Natural killer cell (primary cell): ENCODE results near the gene LYRM1. TPM values are rescaled to one million over a fixed set of nuclear protein-coding genes. Genes with fewer than 3 reads are reported as not detected.
A peak's percentile ranks its signal among the peaks of the same experiment; 100 is the strongest.
"Not testable (repeated sequence)": the region's sequence is repeated elsewhere in the genome, so short reads cannot be mapped to it uniquely, and the experiment has no call there.

ENCODE experiments used
- ATAC-seq, 3 donors: fragments of 150-1000 bp in 2 of 3; fragments of 200-7000 bp in 1 of 3; cut with Tn5 transposase; 1 replicate in 1 of 3; 2 replicates in 2 of 3; pipeline ENCODE4 v1.10.0; 2021; ENCODE audit warnings: mild to moderate bottlenecking in 2 of 3, moderate library complexity in 2 of 3
- DNase-seq, 2 donors: peaks; one replicate each; pipeline versions ENCODE4 v3.0.0 to v3.0.0-alpha.2; 2013 to 2021; ENCODE audit warnings: mixed read lengths in 1 of 2
- H3K27ac ChIP-seq: one replicate; pipeline ENCODE4 v1.5.1; 2013; ENCODE audit warnings: mild to moderate bottlenecking, low read length
- H3K27me3 ChIP-seq: one replicate; pipeline ENCODE4 v1.6.1; 2013; ENCODE audit warnings: low read length; ENCODE audit not compliant: control insufficient read depth, insufficient read depth
- H3K36me3 ChIP-seq: one replicate; pipeline ENCODE4 v1.6.1; 2013; ENCODE audit warnings: low read length; ENCODE audit not compliant: control insufficient read depth, insufficient read depth
- H3K4me1 ChIP-seq: one replicate; pipeline ENCODE4 v1.6.1; 2013; ENCODE audit warnings: low read length; ENCODE audit not compliant: control insufficient read depth, insufficient read depth
- H3K4me3 ChIP-seq: one replicate; pipeline ENCODE4 v1.5.1; 2013; ENCODE audit warnings: low read length
- H3K9me3 ChIP-seq: one replicate; pipeline ENCODE4 v1.6.1; 2013; ENCODE audit warnings: low read length; ENCODE audit not compliant: control insufficient read depth, insufficient read depth
- H3K27ac Mint-ChIP-seq, 2 donors: one replicate each; pipeline ENCODE4 v1.8.0; 2022; ENCODE audit warnings: mild to moderate bottlenecking in 2 of 2, mixed read lengths in 2 of 2, moderate library complexity in 1 of 2
- H3K27me3 Mint-ChIP-seq, 2 donors: one replicate each; pipeline ENCODE4 v1.8.0; 2022; ENCODE audit warnings: low read depth in 2 of 2, mixed read lengths in 2 of 2
- H3K36me3 Mint-ChIP-seq: one replicate; pipeline ENCODE4 v1.8.0; 2022; ENCODE audit warnings: mixed read lengths
- H3K4me1 Mint-ChIP-seq, 2 donors: one replicate each; pipeline ENCODE4 v1.8.0; 2022; ENCODE audit warnings: mixed read lengths in 2 of 2
- H3K4me3 Mint-ChIP-seq: one replicate; pipeline ENCODE4 v1.8.0; 2022; ENCODE audit warnings: mild to moderate bottlenecking, moderate library complexity, mixed read lengths
- H3K9me3 Mint-ChIP-seq, 2 donors: one replicate each; pipeline ENCODE4 v1.8.0; 2022; ENCODE audit warnings: mixed read lengths in 2 of 2
- WGBS: methylation state at CpG from one replicate; pipeline ENCODE4 v1.1.7; 2013; ENCODE audit warnings: missing lambda C conversion rate; ENCODE audit not compliant: insufficient coverage; 5-methylcytosine and 5-hydroxymethylcytosine counted together
- intact Hi-C: fragments of 100-400 bp; cut with micrococcal nuclease; formaldehyde crosslinking; loops from one replicate; pipeline ENCODE4 v1.14.2; 2022
- total RNA-seq, 4 donors: library from RNA; stranded (reverse); fragments of 120-200 nt in 1 of 4; gene quantifications; one replicate each; pipeline versions ENCODE4 v1.2.3 to v1.2.4, GENCODE V29; 2013 to 2022
- TF ChIP-seq, protein P1 (sequence below): fragments of 200-600 bp; IDR thresholded peaks from one replicate; pipeline ENCODE4 v1.8.0; 2022; ENCODE audit warnings: antibody characterized with exemption

LYRM1 gene
- total RNA-seq, 3 donors from 2014 or later (not counting 1 experiment from before 2014, with no cell fraction given): 15.3 to 25.7 (median 17.2) TPM

DNA sequence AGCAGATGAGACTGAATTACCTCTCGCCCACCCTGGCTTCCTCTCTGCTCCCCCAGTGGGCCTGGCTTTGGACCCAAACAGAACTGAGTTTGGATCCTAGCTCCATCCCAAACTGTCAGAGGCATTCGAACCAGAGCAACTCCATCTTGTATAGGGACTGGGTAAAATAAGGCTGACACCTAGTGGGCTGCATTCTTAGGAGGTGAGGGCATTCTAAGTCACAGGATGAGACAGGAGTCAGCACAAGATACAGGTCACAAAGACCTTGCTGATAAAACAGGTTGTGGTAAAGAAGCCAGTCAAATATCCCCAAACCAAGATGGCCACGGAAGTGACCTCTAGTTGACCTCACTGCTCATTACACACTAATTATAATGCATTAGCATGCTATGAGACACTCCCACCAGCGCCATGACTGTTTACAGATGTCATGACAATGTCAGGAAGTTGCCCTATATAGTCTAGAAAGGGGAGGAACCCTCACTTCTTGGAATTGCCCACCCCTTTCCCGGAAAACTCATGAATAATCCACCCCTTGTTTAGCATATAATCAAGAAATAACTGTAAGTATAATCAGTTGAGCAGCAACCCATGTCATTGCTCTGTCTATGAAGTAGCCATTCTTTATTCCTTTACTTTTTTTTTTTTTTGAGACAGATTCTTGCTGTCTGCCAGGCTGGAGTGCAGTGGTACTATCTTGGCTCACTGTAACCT lies 44.4 kb downstream of the LYRM1 start:
- DNase-seq (peak in 1 of 2 donors; percentile 29), ATAC-seq (peak; percentile 21 to 71 (median 53))
- 86% methylated on average over 4 of the region's 5 CpGs for WGBS
- TF ChIP-seq, protein P1, sequence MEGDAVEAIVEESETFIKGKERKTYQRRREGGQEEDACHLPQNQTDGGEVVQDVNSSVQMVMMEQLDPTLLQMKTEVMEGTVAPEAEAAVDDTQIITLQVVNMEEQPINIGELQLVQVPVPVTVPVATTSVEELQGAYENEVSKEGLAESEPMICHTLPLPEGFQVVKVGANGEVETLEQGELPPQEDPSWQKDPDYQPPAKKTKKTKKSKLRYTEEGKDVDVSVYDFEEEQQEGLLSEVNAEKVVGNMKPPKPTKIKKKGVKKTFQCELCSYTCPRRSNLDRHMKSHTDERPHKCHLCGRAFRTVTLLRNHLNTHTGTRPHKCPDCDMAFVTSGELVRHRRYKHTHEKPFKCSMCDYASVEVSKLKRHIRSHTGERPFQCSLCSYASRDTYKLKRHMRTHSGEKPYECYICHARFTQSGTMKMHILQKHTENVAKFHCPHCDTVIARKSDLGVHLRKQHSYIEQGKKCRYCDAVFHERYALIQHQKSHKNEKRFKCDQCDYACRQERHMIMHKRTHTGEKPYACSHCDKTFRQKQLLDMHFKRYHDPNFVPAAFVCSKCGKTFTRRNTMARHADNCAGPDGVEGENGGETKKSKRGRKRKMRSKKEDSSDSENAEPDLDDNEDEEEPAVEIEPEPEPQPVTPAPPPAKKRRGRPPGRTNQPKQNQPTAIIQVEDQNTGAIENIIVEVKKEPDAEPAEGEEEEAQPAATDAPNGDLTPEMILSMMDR: no peak
- no peaks in the 10 kb centered on the region for H3K9me3 ChIP-seq
- Mint-ChIP-seq H3K27me3 (no peaks in the 10 kb centered on the region), H3K9me3 (no peaks in the 10 kb centered on the region), H3K36me3 (no peaks in the 10 kb centered on the region), H3K4me3 (no peak overlapping the region), H3K4me1 (peaks cover 8% of the 10 kb centered on the region in 2 donors), H3K27ac (no peak overlapping the region)
- no peak overlapping the region for H3K27ac ChIP-seq
- peaks cover 6% of the 10 kb centered on the region for H3K4me1 ChIP-seq
- H3K4me3 ChIP-seq: no peak overlapping the region
- H3K36me3 ChIP-seq: no peaks in the 10 kb centered on the region
- intact Hi-C loops: loop anchor here (5.0 kb wide), 1 partner anchor 93 kb away; no protein-coding TSS in a partner anchor
- no peaks in the 10 kb centered on the region for H3K27me3 ChIP-seq

DNA sequence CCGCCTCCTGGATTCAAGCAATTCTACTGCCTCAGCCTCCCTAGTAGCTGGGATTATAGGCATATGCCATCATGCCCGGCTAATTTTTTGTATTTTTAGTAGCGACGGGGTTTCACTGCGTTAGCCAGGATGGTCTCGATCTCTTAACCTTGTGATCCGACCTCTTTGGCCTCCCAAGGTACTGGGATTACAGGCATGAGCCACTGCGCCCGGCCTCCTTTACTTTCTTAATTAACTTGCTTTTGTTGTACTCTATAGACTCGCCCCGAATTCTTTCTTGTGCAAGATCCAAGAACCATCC lies 45.0 kb downstream of the LYRM1 start:
- H3K36me3 Mint-ChIP-seq, H3K4me1 ChIP-seq, H3K27ac Mint-ChIP-seq, H3K36me3 ChIP-seq, H3K27ac ChIP-seq, H3K27me3 Mint-ChIP-seq, H3K4me1 Mint-ChIP-seq, H3K9me3 ChIP-seq, ATAC-seq, H3K4me3 Mint-ChIP-seq, DNase-seq, H3K9me3 Mint-ChIP-seq, H3K27me3 ChIP-seq, H3K4me3 ChIP-seq: not testable (repeated sequence)
- intact Hi-C loops: loop anchor here (5.0 kb wide), 1 partner anchor 93 kb away; no protein-coding TSS in a partner anchor
- 95% methylated on average over 11 of the region's 11 CpGs for WGBS

DNA sequence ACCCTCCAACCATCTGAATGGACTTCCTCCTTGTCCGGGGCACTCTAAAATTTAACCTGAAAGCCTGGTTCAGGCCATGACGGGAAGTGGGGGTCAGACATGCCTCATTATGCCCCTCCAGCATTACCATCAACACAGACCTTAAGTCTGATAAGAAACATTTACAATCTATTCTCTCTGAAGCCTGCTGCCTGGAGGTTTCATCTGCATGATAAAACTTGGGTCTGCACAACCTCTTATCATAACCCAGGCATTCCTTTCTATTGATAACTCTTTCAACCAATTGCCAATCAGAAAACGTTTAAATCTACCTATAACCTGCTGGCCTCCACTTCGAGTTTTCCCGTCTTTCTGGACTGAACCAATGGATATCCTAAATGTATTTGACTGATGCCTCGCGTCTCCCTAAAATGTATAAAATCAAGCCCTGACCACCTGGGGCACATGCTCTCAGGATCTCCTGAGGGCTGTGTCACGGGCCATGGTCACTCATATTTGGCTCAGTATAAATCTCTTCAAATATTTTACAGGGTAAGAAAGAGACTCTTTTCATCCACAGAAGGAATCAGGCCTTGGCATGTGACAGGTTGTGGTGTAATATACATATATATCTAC lies 45.6 kb downstream of the LYRM1 start:
- intact Hi-C loops: loop anchor here (5.0 kb wide), 1 partner anchor 94 kb away; no protein-coding TSS in a partner anchor
- Mint-ChIP-seq H3K36me3 (no peaks in the 10 kb centered on the region), H3K27ac (no peak overlapping the region), H3K9me3 (no peaks in the 10 kb centered on the region), H3K27me3 (no peaks in the 10 kb centered on the region), H3K4me1 (peaks cover 5% of the 10 kb centered on the region in 2 donors), H3K4me3 (no peak overlapping the region)
- Histone ChIP-seq H3K27me3 (no peaks in the 10 kb centered on the region), H3K36me3 (no peaks in the 10 kb centered on the region), H3K4me1 (peaks cover 5% of the 10 kb centered on the region), H3K9me3 (no peaks in the 10 kb centered on the region), H3K4me3 (no peak overlapping the region), H3K27ac (no peak overlapping the region)
- TF ChIP-seq, protein P1: no peak
- 93% methylated on average over 8 of the region's 8 CpGs for WGBS
- no peak for ATAC-seq
- no peak for DNase-seq

DNA sequence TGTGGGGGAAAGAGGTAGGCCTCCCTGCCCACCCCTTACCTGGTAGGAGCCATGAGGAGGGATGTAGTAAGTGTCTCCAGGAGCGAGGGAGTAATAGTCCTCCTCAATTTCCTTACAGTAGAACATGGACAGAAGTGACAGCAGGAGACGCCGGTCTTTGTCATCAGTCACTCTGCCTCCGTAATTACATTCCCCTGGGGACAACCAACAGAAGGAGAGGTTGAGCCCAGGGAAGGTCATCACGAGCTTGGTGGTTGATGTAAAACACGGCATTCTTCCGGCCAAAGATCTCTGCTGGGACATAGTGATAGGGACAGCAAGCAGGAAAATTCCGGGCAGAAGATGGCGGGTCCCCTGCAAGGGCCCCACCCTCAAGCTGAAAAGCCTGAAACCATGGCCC lies 47.9 kb downstream of the LYRM1 start:
- Mint-ChIP-seq H3K27ac (no peak overlapping the region), H3K9me3 (no peaks in the 10 kb centered on the region), H3K4me3 (no peak overlapping the region), H3K4me1 (no peaks in the 10 kb centered on the region), H3K36me3 (no peaks in the 10 kb centered on the region), H3K27me3 (no peaks in the 10 kb centered on the region)
- no peak overlapping the region for H3K27ac ChIP-seq
- H3K4me1 ChIP-seq: no peaks in the 10 kb centered on the region
- H3K27me3 ChIP-seq: no peaks in the 10 kb centered on the region
- no peaks in the 10 kb centered on the region for H3K9me3 ChIP-seq
- ATAC-seq: no peak
- 96% methylated on average over 8 of the region's 9 CpGs for WGBS
- intact Hi-C loops: loop anchor here (5.0 kb wide), 1 partner anchor 96 kb away; no protein-coding TSS in a partner anchor
- DNase-seq: no peak
- H3K36me3 ChIP-seq: no peaks in the 10 kb centered on the region
- H3K4me3 ChIP-seq: no peak overlapping the region
- TF ChIP-seq, protein P1: no peak
